Heart left ventricle (tissue), 16 donors: ENCODE measurements around the gene BAZ2B. TPM values are rescaled to one million over a fixed set of nuclear protein-coding genes. Genes with fewer than 3 reads are reported as not detected.

Source experiments
- ATAC-seq, 4 donors: fragments of 200-7000 bp; cut with Tn5 transposase; one replicate each; pipeline ENCODE4 v1.9.1; 2020 to 2022; ENCODE audit warnings: moderate library complexity in 4 of 4, mild to moderate bottlenecking in 3 of 4, moderate number of reproducible peaks in 1 of 4
- DNase-seq, 5 donors: peaks; one replicate each; pipeline ENCODE4 v3.0.0-alpha.2; 2020
- H3K27ac ChIP-seq, 12 donors: fragments of 200-600 bp; sonication (generic) in 4 of 12; one replicate each; pipeline versions ENCODE4 v1.5.0 to v1.8.0; 2016 to 2022; ENCODE audit warnings: mild to moderate bottlenecking in 2 of 12
- H3K27me3 ChIP-seq, 9 donors: fragments of 200-600 bp; sonication (generic) in 2 of 9; one replicate each; pipeline versions ENCODE4 v1.5.1 to v1.8.0; 2016 to 2022; ENCODE audit warnings: mild to moderate bottlenecking in 3 of 9
- H3K36me3 ChIP-seq, 9 donors: fragments of 200-600 bp; sonication (generic) in 2 of 9; one replicate each; pipeline versions ENCODE4 v1.5.0 to v1.8.0; 2018 to 2022; ENCODE audit warnings: mild to moderate bottlenecking in 2 of 9
- H3K4me1 ChIP-seq, 12 donors: fragments of 200-600 bp; sonication (generic) in 4 of 12; one replicate each; pipeline versions ENCODE4 v1.5.0 to v1.8.0; 2016 to 2022; ENCODE audit warnings: mild to moderate bottlenecking in 3 of 12
- H3K4me3 ChIP-seq, 12 donors: fragments of 200-600 bp; sonication (generic) in 4 of 12; one replicate each; pipeline versions ENCODE4 v1.5.0 to v1.8.0; 2017 to 2022; ENCODE audit warnings: mild to moderate bottlenecking in 9 of 12, moderate library complexity in 4 of 12
- H3K9me3 ChIP-seq, 12 donors: fragments of 200-600 bp; sonication (generic) in 4 of 12; one replicate each; pipeline versions ENCODE4 v1.5.0 to v1.8.0; 2016 to 2022; ENCODE audit warnings: mild to moderate bottlenecking in 1 of 12
- POLR2A ChIP-seq, 2 donors: fragments of 450-650 bp; IDR thresholded peaks; one replicate each; pipeline ENCODE4 v1.6.1; 2017; ENCODE audit warnings: antibody characterized with exemption in 2 of 2, mild to moderate bottlenecking in 2 of 2, moderate library complexity in 2 of 2
- WGBS, 4 donors: extraction: QIAGEN DNeasy Blood & Tissue Kit in 2 of 4; methylation state at CpG; one replicate each; pipeline versions ENCODE4 v1.1.5 to v1.1.7; 2013 to 2018; 5-methylcytosine and 5-hydroxymethylcytosine counted together
- intact Hi-C, 10 donors: fragments of 100-400 bp; cut with DNase I; formaldehyde crosslinking; loops; one replicate each; pipeline versions ENCODE4 v1.11.1 to v1.14.2; 2022
- polyA plus RNA-seq, 2 donors: library from polyadenylated mRNA; stranded (reverse); fragments of 200-250 nt; gene quantifications; one replicate each; pipeline ENCODE4 v1.2.3, GENCODE V29; 2013
- total RNA-seq, 9 donors: library from RNA; depleted of rRNA in 2 of 9; stranded (reverse); fragments of >200 nt in 2 of 9; fragmentation: NEBNext Ultra II Directional in 3 of 9; extraction: Animal tissue kit (Norgen Biotek cat#: 25700) in 3 of 9; gene quantifications; one replicate each; pipeline versions ENCODE4 v1.1.0 to v1.2.4, GENCODE V29; 2016 to 2023
- TF ChIP-seq, protein P1 (sequence below), 12 donors: fragments of 200-600 bp; sonication (generic) in 4 of 12; IDR thresholded peaks; one replicate each; pipeline versions ENCODE4 v1.5.0 to v1.8.0; 2018 to 2022; ENCODE audit warnings: antibody characterized with exemption in 12 of 12, mild to moderate bottlenecking in 5 of 12
- donor health status: ischemic (EF 13 %, LVEDD 7.1; RV severe dilation, severe dysfunction).
- donor health status: healthy with polysubstance abuse.
- donor health status: DM: no; HTN: yes; CAD: no.
- donor health status: DM: no; HTN: no; CAD: no.
- donor health status: ischemic (EF 25% LVEDD 6.9; RV normal size, moderate dysfunction).
- donor health status: ischemic (EF 25% LVEDD 5.7; RV mildly dilated, moderate dysfunction).
- donor health status: healthy.
- donor health status: DM: yes; HTN: yes; CAD: no.
- donor health status: ischemic (EF 35%, LVEDD 5.7; RV mildly dilated, moderate dysfunction).
- donor health status: nonischemic (EF 11% LVEDD 7.7; RV severe dilation, severe dysfunction).
- donor health status: DM: yes; HTN: yes; CAD: no.
- donor health status: PGD.
- donor health status: ischemic (EF 29% LVEDD 5.4; RV normal size, mild dysfunction).
- donor health status: nonischemic (EF 23%, LVEDD 6.1; RV moderate dilation, normal function).

Gene BAZ2B
- total and polyA plus RNA-seq, 11 donors = 15.3 to 56.5 (median 40.2) TPM

DNA sequence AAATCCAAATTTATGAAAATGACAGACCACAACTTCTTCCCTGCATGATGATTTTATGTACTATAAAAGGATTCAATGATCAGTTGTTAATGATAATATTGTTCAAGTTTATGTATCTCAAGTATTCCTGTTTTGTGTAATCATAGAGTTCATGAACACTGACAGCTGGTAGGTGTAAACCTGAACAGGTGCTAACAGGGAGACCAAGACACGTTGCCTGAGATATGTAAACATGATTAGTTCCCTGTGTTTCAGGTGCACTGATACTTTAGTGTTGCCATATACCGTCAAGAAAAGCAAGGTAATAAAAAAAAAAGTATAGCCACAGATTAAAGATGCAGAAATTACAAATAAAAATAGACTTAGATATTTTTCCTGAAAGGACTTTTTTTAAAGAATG lies 131.8 kb downstream of the BAZ2B start:
- ATAC-seq (no peak), DNase-seq (no peak)
- Histone ChIP-seq H3K9me3 (no peaks in the 10 kb centered on the region), H3K27ac (no peak overlapping the region), H3K27me3 (no peaks in the 10 kb centered on the region), H3K4me1 (peaks cover 0 to 6% (median 0%) of the 10 kb centered on the region in 12 donors), H3K4me3 (no peak overlapping the region), H3K36me3 (no peaks in the 10 kb centered on the region)
- intact Hi-C loops = no loop called here
- 61 to 71% (median 64%) methylated on average over 2 of the region's 2 CpGs for WGBS, 4 donors
- TF ChIP-seq, protein P1, sequence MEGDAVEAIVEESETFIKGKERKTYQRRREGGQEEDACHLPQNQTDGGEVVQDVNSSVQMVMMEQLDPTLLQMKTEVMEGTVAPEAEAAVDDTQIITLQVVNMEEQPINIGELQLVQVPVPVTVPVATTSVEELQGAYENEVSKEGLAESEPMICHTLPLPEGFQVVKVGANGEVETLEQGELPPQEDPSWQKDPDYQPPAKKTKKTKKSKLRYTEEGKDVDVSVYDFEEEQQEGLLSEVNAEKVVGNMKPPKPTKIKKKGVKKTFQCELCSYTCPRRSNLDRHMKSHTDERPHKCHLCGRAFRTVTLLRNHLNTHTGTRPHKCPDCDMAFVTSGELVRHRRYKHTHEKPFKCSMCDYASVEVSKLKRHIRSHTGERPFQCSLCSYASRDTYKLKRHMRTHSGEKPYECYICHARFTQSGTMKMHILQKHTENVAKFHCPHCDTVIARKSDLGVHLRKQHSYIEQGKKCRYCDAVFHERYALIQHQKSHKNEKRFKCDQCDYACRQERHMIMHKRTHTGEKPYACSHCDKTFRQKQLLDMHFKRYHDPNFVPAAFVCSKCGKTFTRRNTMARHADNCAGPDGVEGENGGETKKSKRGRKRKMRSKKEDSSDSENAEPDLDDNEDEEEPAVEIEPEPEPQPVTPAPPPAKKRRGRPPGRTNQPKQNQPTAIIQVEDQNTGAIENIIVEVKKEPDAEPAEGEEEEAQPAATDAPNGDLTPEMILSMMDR (IDR thresholded peaks at IDR 0.05) = no peak
- TF ChIP-seq POLR2A (IDR thresholded peaks at IDR 0.05) = no peak

DNA sequence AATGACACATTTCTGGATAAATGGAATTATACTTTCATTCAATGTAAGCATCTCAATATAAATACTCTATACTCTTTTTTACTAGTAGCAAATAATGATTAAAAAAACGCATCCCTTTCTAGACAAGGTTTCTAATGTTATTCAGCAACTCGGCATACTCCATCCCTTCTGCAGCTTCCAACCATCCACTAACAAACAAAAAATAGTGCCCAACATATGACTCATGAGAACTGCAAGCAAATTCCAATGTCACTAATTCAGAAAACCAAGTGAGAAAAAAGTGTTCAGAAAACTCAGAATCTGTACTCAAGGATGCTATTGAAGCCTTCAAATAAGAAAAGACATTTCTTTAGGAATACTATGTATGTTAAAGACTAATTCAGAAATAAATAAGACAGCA lies 140.0 kb downstream of the BAZ2B start:
- Histone ChIP-seq H3K4me3 (no peak overlapping the region), H3K36me3 (peaks cover 0 to 44% (median 33%) of the 10 kb centered on the region in 9 donors), H3K27ac (no peak overlapping the region), H3K27me3 (no peaks in the 10 kb centered on the region), H3K4me1 (peaks cover 0 to 4% (median 0%) of the 10 kb centered on the region in 12 donors), H3K9me3 (no peaks in the 10 kb centered on the region)
- ATAC-seq (no peak), DNase-seq (no peak)
- 89 to 96% (median 94%) methylated on average over 2 of the region's 2 CpGs for WGBS, 4 donors
- no peak for TF ChIP-seq POLR2A (IDR thresholded peaks at IDR 0.05)
- TF ChIP-seq, protein P1 (IDR thresholded peaks at IDR 0.05) = no peak
- intact Hi-C loops = no loop called here

DNA sequence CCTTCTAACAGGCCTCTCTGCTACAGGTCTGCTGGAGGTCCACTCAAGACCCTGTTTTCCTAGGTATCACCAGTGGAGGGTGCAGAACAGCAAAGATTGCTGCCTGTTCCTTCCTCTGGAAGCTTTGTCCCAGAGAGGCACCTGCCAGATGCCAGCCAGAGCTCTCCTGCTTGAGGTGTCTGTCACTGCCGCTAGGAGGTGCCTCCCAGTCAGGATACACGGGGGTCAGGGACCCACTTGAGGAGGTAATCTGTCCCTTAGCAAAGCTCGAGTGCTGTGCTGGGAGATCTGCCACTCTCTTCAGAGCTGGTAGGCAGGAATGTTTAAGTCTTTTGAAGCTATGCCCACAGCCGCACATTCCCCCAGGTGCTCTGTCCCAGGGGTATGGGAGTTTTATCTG lies 140.6 kb downstream of the BAZ2B start:
- Histone ChIP-seq H3K36me3 (peaks cover 0 to 44% (median 33%) of the 10 kb centered on the region in 9 donors), H3K27me3 (no peaks in the 10 kb centered on the region), H3K9me3 (no peaks in the 10 kb centered on the region), H3K4me1 (peaks cover 0 to 3% (median 0%) of the 10 kb centered on the region in 12 donors), H3K4me3 (no peak overlapping the region), H3K27ac (no peak overlapping the region)
- DNase-seq (no peak), ATAC-seq (no peak)
- 91 to 96% (median 95%) methylated on average over 4 of the region's 4 CpGs for whole genome bisulfite sequencing, 4 donors
- intact Hi-C loops = no loop called here
- TF ChIP-seq, protein P1 (IDR thresholded peaks at IDR 0.05) = no peak
- no peak for TF ChIP-seq POLR2A (IDR thresholded peaks at IDR 0.05)

DNA sequence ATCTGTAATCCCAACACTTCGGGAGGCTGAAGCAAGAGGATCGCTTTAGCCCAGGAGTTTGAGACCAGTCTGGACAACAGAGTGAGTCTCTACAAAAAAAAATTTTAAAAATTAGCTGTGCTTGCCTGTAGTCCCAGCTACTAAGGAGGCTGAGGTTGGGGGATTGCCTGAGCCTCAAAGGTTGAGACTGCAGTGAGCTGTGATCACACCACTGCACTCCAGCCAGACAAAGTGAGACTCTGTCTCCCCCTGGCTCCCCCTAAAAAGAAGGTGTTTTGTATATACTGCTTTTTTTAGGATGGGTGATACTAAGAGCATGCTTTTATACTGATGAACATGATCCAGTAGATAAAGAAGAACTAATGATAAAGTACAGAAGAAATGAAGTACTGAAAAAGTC lies 145.0 kb downstream of the BAZ2B start:
- no peak overlapping the region for H3K27ac ChIP-seq
- intact Hi-C loops = no loop called here
- no peak for TF ChIP-seq POLR2A (IDR thresholded peaks at IDR 0.05)
- TF ChIP-seq, protein P1 (IDR thresholded peaks at IDR 0.05) = no peak
- 49 to 73% (median 60%) methylated on average over 2 of the region's 2 CpGs for WGBS, 4 donors
- peaks cover 0 to 20% (median 0%) of the 10 kb centered on the region in 12 donors for H3K9me3 ChIP-seq
- no peaks in the 10 kb centered on the region for H3K27me3 ChIP-seq
- peaks cover 0 to 8% (median 0%) of the 10 kb centered on the region in 12 donors for H3K4me1 ChIP-seq
- peaks cover 0 to 23% (median 14%) of the 10 kb centered on the region in 9 donors for H3K36me3 ChIP-seq
- ATAC-seq (no peak), DNase-seq (no peak)
- H3K4me3 ChIP-seq = no peak overlapping the region
